IMR-90 (cell line): ENCODE measurements around the gene TM4SF18.

Source experiments
- BHLHE40 ChIP-seq: fragments of 150-350 bp; IDR thresholded peaks from 2 replicates; pipeline ENCODE4 v1.6.1; 2016; ENCODE audit warnings: mild to moderate bottlenecking, low read depth, low read length
- CEBPB ChIP-seq: IDR thresholded peaks from 2 replicates; pipeline ENCODE4 v1.6.1; 2012; ENCODE audit warnings: low read depth, low read length, improper control_type of control experiment
- MAFK ChIP-seq: IDR thresholded peaks from 2 replicates; pipeline ENCODE4 v1.6.1; 2012; ENCODE audit warnings: low read depth, low read length, improper control_type of control experiment
- MXI1 ChIP-seq: IDR thresholded peaks from 2 replicates; pipeline ENCODE4 v1.6.1; 2012; ENCODE audit warnings: low read depth, mild to moderate bottlenecking, low read length, moderate library complexity, borderline replicate concordance
- NFE2L2 ChIP-seq: fragments of 150-350 bp; IDR thresholded peaks from 2 replicates; pipeline ENCODE4 v1.6.1; 2016; ENCODE audit warnings: low read depth, mild to moderate bottlenecking, low read length
- POLR2A ChIP-seq: IDR thresholded peaks from 2 replicates; pipeline ENCODE4 v1.6.1; 2012; ENCODE audit warnings: mild to moderate bottlenecking, low read depth, low read length
- RAD21 ChIP-seq: IDR thresholded peaks from 2 replicates; pipeline ENCODE4 v1.6.1; 2012; ENCODE audit warnings: low read length, improper control_type of control experiment
- RCOR1 ChIP-seq: IDR thresholded peaks from 2 replicates; pipeline ENCODE4 v1.6.1; 2012; ENCODE audit warnings: mild to moderate bottlenecking, low read length, improper control_type of control experiment; ENCODE audit not compliant: insufficient replicate concordance
- RFX5 ChIP-seq: IDR thresholded peaks from 2 replicates; pipeline ENCODE4 v1.8.0; 2012; ENCODE audit warnings: low read depth, mild to moderate bottlenecking, low read length, moderate library complexity
- SMC3 ChIP-seq: fragments of 150-350 bp; IDR thresholded peaks from 2 replicates; pipeline ENCODE4 v1.6.1; 2016; ENCODE audit warnings: low read depth, mild to moderate bottlenecking, antibody characterized with exemption, low read length, moderate library complexity
- TF ChIP-seq, protein P1 (sequence below): conservative IDR thresholded peaks from 2 replicates; pipeline ENCODE4 v1.5.1; 2012; ENCODE audit warnings: mild to moderate bottlenecking, low read depth, low read length, improper control_type of control experiment
- TF ChIP-seq, protein P2 (sequence below): fragments of 150-350 bp; IDR thresholded peaks from 2 replicates; pipeline ENCODE4 v1.6.1; 2017; ENCODE audit warnings: mild to moderate bottlenecking, antibody characterized with exemption, low read length, low read depth

DNA sequence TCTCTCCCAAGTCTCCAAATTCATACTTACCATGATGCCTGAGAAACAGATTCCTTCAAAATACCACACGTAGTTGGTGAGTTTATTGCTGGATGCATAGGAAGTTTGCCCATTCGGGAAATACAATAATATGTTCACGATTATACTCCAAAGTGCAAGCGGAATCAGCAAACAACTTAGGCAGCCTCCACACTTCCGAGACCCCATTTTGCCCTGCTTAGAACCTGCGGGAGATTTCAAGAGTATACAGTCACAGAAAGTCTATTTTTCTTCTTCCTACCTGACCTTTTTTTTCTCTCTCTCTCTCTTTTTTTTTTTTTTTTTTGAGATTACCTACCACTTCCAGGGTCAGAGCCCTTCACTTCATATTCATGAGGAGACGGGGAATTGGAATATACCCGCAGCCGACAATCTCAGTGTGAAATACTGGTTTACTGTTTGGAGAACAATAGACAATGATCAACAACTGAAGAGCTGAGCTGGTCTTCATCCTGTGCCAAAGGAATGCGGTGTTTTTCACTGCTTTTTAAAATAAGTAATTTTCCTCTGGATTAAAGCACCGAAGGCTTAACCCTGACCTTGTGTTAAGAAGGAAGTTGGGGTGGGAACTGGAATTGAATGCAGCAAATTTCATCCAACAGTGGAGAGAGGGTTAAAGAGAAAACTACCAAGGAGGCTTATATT, at the start of gene TM4SF18:
- TF ChIP-seq, protein P1, sequence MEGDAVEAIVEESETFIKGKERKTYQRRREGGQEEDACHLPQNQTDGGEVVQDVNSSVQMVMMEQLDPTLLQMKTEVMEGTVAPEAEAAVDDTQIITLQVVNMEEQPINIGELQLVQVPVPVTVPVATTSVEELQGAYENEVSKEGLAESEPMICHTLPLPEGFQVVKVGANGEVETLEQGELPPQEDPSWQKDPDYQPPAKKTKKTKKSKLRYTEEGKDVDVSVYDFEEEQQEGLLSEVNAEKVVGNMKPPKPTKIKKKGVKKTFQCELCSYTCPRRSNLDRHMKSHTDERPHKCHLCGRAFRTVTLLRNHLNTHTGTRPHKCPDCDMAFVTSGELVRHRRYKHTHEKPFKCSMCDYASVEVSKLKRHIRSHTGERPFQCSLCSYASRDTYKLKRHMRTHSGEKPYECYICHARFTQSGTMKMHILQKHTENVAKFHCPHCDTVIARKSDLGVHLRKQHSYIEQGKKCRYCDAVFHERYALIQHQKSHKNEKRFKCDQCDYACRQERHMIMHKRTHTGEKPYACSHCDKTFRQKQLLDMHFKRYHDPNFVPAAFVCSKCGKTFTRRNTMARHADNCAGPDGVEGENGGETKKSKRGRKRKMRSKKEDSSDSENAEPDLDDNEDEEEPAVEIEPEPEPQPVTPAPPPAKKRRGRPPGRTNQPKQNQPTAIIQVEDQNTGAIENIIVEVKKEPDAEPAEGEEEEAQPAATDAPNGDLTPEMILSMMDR, result no peak
- TF ChIP-seq RFX5 (no peak), MAFK (no peak), POLR2A (no peak), CEBPB (no peak), RCOR1 (no peak), BHLHE40 (no peak), SMC3 (no peak), MXI1 (no peak), RAD21 (no peak), NFE2L2 (no peak)
- TF ChIP-seq, protein P2, sequence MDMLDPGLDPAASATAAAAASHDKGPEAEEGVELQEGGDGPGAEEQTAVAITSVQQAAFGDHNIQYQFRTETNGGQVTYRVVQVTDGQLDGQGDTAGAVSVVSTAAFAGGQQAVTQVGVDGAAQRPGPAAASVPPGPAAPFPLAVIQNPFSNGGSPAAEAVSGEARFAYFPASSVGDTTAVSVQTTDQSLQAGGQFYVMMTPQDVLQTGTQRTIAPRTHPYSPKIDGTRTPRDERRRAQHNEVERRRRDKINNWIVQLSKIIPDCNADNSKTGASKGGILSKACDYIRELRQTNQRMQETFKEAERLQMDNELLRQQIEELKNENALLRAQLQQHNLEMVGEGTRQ, result no peak
